Breast epithelium (tissue), 4 donors: ENCODE results near the gene CLMP. TPM values are rescaled to one million over a fixed set of nuclear protein-coding genes. Genes with fewer than 3 reads are reported as not detected.

ENCODE experiments used
- DNase-seq, 2 donors: peaks; one replicate each; pipeline ENCODE4 v3.0.0-alpha.2; 2019; ENCODE audit warnings: low spot score in 2 of 2
- H3K27ac ChIP-seq, 2 donors: fragments of 200-600 bp; sonication (generic) in 1 of 2; one replicate each; pipeline ENCODE4 v1.5.1; 2016 to 2019; ENCODE audit warnings: mild to moderate bottlenecking in 1 of 2
- H3K27me3 ChIP-seq, 2 donors: fragments of 200-600 bp; sonication (generic) in 1 of 2; one replicate each; pipeline versions ENCODE4 v1.5.1 to v1.6.0; 2017 to 2019; ENCODE audit warnings: control low read depth in 1 of 2, mild to moderate bottlenecking in 1 of 2
- H3K36me3 ChIP-seq: fragments of 200-600 bp; one replicate; pipeline ENCODE4 v1.5.1; 2019
- H3K4me1 ChIP-seq, 2 donors: fragments of 200-600 bp; sonication (generic); one replicate each; pipeline ENCODE4 v1.5.1; 2016 to 2019; ENCODE audit warnings: control low read depth in 1 of 2
- H3K4me3 ChIP-seq, 3 donors: fragments of 200-600 bp; sonication (generic); 1 replicate in 2 of 3; 2 replicates in 1 of 3; pipeline ENCODE4 v1.5.1; 2016 to 2019; ENCODE audit warnings: mild to moderate bottlenecking in 3 of 3, moderate library complexity in 2 of 3
- H3K9me3 ChIP-seq, 2 donors: fragments of 200-600 bp; sonication (generic) in 1 of 2; one replicate each; pipeline ENCODE4 v1.5.1; 2016 to 2019; ENCODE audit warnings: control low read depth in 1 of 2
- CTCF ChIP-seq, 3 donors: fragments of 450-650 bp; IDR thresholded peaks; one replicate each; pipeline ENCODE4 v1.5.1; 2016 to 2017; ENCODE audit warnings: antibody characterized with exemption in 3 of 3, mild to moderate bottlenecking in 3 of 3, moderate library complexity in 3 of 3
- POLR2A ChIP-seq: fragments of 450-650 bp; IDR thresholded peaks from one replicate; pipeline ENCODE4 v1.6.1; 2016; ENCODE audit warnings: antibody characterized with exemption, mild to moderate bottlenecking, moderate library complexity
- POLR2AphosphoS5 ChIP-seq, 3 donors: sonication (generic); formaldehyde crosslinking; IDR thresholded peaks; one replicate each; pipeline ENCODE4 v1.6.1; 2017; ENCODE audit warnings: antibody characterized with exemption in 3 of 3
- intact Hi-C: fragments of 100-400 bp; cut with DNase I; formaldehyde crosslinking; loops from one replicate; pipeline ENCODE4 v1.15.1; 2023; ENCODE audit warnings: low total_unique reads
- total RNA-seq, 3 donors: library from RNA; depleted of rRNA; stranded (reverse); fragments of >200 nt; gene quantifications; one replicate each; pipeline ENCODE4 v1.1.0, GENCODE V29; 2016

Gene CLMP
- total RNA-seq, 3 donors from 2014 or later, result 70.8 to 241 (median 82.9) TPM

- Histone ChIP-seq H3K4me3 (no peak overlapping the region), H3K27ac (no peak overlapping the region), H3K4me1 (peaks cover 9 to 10% of the 10 kb centered on the region in 2 donors), H3K36me3 (no peaks in the 10 kb centered on the region), H3K27me3 (no peaks in the 10 kb centered on the region), H3K9me3 (no peaks in the 10 kb centered on the region)
- DNase-seq, result no peak
- intact Hi-C loops, result no loop called here
- TF ChIP-seq POLR2A, result no peak
- TF ChIP-seq CTCF (IDR thresholded peaks at IDR 0.05), result no peak
- no peak for TF ChIP-seq POLR2AphosphoS5 (IDR thresholded peaks at IDR 0.05)
Measured at GRCh38 chr11:123056835-123057491, 138.1 kb downstream of the CLMP start.

- H3K27ac ChIP-seq, result no peak overlapping the region
- intact Hi-C loops, result no loop called here
Measured at GRCh38 chr11:123055191-123055901, 139.7 kb downstream of the CLMP start.

GRCh38 chr11:123054301-123055065, 140.6 kb downstream of the CLMP start:
- no peaks in the 10 kb centered on the region for H3K36me3 ChIP-seq
- no peak overlapping the region for H3K4me3 ChIP-seq
- TF ChIP-seq POLR2AphosphoS5 (IDR thresholded peaks at IDR 0.05) (no peak), CTCF (IDR thresholded peaks at IDR 0.05) (peak; percentile 63 to 69 (median 66))
- DNase-seq, result no peak
- peak overlapping the region in 1 of 2 donors; percentile 4 for H3K27ac ChIP-seq
- no peaks in the 10 kb centered on the region for H3K27me3 ChIP-seq
- intact Hi-C loops, result no loop called here
- H3K9me3 ChIP-seq, result no peaks in the 10 kb centered on the region
- peaks cover 9 to 10% of the 10 kb centered on the region in 2 donors for H3K4me1 ChIP-seq

More at GRCh38 chr11:123055191-123055901, 139.7 kb downstream of the CLMP start:
- no peak for DNase-seq
- Histone ChIP-seq H3K27me3 (no peaks in the 10 kb centered on the region), H3K36me3 (no peaks in the 10 kb centered on the region), H3K4me1 (peaks cover 9 to 10% of the 10 kb centered on the region in 2 donors), H3K9me3 (no peaks in the 10 kb centered on the region), H3K4me3 (no peak overlapping the region)
- no peak for TF ChIP-seq POLR2A
- TF ChIP-seq POLR2AphosphoS5 (IDR thresholded peaks at IDR 0.05), result no peak
- no peak for TF ChIP-seq CTCF (IDR thresholded peaks at IDR 0.05)

GRCh38 chr11:123052901-123053721, 141.9 kb downstream of the CLMP start:
- DNase-seq, result no peak
- intact Hi-C loops, result no loop called here
- no peak for TF ChIP-seq POLR2AphosphoS5 (IDR thresholded peaks at IDR 0.05)
- no peak for TF ChIP-seq POLR2A
- Histone ChIP-seq H3K4me3 (no peak overlapping the region), H3K27me3 (no peaks in the 10 kb centered on the region), H3K9me3 (no peaks in the 10 kb centered on the region), H3K36me3 (no peaks in the 10 kb centered on the region), H3K27ac (no peak overlapping the region), H3K4me1 (no peaks in the 10 kb centered on the region)

GRCh38 chr11:123051634-123052033, 143.4 kb downstream of the CLMP start:
- TF ChIP-seq POLR2A, result no peak
- TF ChIP-seq POLR2AphosphoS5 (IDR thresholded peaks at IDR 0.05), result no peak
- no peak for TF ChIP-seq CTCF (IDR thresholded peaks at IDR 0.05)
- Histone ChIP-seq H3K27me3 (no peaks in the 10 kb centered on the region), H3K9me3 (no peaks in the 10 kb centered on the region), H3K4me1 (no peaks in the 10 kb centered on the region), H3K27ac (no peak overlapping the region), H3K4me3 (no peak overlapping the region), H3K36me3 (no peaks in the 10 kb centered on the region)
- DNase-seq, result no peak
- intact Hi-C loops, result no loop called here
